NCI-H2171 (cell line): ENCODE measurements around the gene VTI1A.

Source experiments
- DNase-seq: peaks from one replicate; lab custom pipeline; 2025; lab: John Stamatoyannopoulos, UW

The VTI1A gene

DNA sequence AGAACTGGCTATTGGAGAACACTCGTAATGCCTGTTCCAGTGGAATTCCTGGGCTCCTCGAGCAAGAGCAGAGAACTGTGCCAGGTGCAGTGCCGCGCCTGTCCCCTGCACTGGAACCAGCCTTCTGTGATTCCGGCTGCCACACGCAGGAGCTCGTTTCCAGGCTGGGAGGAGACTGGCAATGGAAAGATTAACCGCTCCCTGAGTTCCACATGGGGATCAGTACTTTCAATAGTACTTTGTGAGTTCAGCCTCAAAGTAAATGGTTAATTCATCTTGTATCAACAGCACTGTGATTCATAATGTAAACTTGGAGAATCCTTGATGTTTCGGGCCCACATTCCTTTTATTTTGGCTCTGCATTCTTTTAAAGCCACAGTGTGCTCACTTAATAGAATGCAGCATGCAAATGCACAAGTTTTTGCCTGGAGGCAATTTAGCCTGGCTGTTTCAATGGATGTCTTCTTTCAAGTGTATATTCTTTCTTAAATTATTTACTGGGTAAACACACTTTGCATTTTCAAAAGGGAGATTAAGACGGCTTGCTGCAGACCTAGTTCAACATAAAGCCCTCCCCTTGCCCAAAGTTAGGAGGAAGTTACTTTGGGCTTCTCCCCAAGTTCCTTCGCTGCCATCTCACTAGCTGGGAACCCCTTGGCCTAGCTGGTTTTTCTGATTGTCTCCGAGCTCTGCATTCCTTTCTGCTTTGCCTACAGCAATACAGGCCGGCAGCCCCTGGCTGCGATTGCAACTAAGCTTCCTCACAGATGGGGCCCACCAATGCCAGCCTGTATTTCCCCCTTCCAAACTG, 364.9 kb downstream of the VTI1A start:
- DNase-seq, result no peak

DNA sequence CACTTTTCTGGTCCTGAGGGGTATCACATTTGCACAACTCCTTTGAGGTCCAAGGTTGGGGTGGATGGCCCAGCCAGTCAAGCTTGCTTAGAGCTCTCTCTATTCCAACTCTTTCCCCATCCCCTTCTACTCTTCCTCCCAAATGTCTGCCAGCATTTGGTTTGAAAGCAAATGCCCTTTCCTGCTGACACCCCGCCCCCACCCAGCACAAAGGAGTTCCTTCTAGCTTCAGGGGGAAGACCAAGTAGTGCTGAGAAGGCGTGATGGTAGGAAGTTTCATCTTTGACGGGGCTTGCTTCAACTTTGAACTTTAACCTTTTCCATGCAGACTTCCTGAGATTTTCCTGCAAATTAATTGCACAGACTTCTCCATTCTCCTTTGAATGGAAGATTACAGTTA, 365.6 kb downstream of the VTI1A start:
- no peak for DNase-seq

DNA sequence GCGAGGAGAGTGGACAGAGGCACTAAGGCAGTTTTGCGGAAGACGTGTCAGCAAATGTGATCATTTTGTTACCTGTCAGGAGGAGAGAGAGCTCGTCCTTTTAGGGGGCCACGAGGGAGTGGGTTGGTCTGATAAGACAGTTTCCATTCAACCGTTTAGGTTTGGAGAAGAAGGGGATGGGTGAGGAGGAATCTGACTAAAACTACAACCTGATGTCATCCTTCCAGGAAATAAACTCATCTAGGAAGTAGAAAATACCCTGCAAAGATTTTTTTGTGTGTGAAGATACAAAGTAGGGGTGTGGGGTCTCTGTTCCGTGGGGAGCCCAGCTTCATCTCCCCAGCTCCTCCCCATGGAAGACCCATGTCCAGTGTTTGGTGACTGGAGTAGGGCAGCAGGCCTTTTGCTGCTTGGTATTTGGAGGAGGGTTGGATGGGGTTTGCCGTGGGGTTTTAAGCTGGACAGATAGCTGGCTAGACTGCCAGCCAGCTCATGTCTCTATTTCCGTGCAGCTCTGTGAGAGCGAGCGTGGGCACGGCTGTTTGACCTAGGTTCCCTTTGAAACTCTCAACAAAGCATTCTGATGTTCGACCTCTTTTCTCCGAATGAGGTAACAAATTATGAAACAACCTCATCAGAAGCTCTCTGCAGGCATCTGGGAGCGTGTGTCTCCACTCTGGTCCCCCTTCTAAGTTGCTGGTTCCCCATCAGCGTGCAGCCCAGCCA, 367.0 kb downstream of the VTI1A start:
- no peak for DNase-seq

DNA sequence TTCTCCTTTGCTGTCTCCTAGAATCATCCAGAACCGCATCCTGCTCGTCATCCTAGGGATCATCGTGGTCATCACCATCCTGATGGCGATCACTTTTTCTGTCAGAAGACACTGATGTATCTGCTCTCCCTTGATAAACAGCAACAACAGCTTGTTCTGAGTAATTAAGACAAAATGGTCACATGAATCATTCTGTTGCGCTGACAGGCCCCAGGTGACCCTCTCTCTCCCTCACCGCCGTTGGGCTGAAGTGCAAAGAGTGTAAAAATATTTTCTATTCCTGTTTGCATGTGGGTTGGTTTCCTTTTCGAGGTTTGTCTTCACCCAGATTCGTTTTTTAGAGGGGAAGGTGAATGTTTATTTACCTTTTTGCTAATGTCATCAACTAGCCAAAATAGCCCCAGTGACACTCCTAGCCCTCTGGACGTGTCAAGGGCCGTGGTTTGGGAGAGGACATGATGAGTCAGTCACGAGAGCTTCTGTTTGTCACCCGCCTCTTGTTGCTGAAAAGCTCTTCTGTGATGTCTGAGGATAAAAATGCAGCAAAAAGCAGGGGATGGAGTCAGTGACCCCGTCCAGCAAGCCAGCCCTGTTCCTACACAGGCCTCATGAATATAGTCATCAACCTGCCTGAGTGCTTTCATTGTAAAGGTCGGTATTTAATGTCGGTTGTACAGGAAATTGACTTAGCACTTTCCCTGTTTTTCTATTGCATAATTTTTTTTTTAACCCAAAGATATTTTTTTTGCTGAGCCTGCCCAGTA, 368.4 kb downstream of the VTI1A start:
- DNase-seq, result no peak

DNA sequence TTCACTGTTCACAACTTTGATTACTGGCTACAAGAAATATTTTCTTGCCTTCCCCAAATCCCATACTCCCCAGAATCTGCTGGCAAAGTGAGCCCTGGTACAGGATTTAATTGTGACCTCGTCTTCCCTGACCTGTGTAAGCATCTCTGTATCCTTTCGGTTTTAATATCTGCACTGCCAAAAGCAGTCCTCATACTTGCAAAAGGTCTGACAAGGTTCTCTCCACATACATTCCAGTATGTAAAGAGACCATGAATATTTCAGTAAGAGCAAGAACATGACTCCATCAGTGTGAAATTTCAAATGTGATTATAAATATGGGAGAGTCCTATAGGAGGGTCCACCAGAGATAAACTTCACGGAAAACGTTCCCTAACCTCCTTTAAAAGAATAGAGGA, 369.0 kb downstream of the VTI1A start:
- DNase-seq, result no peak

DNA sequence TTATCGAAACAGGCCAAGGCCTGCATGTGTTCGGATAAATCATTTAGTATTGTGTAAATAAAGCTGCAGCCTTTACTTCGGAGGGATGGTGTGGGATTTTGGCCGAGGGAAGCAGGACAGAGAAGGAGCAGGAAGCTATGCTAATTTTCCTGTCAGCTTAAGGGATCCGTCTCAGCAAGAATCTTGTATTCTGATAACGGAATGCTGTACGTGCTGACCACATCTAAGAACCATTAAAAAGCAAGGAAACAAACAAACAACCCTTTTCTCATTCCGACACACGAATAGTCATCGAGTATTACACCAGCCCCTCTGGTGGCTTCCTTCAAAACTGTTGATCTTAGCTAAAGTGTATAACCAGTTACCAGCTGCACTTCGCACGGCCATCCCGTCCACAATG, 369.9 kb downstream of the VTI1A start:
- DNase-seq, result no peak

DNA sequence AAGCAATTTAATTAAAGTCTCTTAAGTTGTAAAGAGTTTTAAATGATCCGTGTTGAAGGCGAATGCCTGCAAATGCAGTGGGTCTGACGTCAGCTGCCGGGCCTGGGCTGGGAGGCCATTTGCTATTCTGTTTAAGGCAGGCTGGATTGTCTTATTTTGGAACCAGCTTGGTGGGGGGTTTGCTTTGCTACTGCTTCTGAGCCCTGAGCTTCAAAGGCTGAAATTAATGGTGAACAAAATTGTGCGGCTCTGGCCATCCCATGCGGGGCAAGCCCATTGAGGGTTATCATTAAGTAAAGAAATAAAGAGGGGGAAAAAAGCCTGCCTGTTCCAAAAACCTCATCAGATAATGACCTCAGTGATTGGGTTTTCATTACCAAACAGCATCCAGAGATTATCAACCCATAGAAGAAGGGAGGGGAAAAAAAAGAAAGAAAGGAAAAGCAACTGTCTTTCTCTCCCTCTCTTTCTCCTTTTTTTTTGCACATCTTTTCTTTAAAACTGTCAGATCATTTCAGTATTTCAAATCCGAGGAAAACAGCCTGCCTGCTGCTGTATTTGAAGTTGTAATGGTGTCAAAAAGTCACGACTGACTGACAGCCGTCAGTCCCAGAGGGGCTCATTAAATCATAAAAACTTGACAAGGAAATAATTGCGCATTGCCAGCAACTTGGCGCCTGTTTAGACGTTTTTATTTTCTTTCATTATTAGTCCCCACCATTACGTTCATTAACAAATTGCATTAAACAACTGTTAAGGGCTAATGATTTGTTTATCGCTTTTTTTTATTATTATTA, 371.2 kb downstream of the VTI1A start:
- no peak for DNase-seq

DNA sequence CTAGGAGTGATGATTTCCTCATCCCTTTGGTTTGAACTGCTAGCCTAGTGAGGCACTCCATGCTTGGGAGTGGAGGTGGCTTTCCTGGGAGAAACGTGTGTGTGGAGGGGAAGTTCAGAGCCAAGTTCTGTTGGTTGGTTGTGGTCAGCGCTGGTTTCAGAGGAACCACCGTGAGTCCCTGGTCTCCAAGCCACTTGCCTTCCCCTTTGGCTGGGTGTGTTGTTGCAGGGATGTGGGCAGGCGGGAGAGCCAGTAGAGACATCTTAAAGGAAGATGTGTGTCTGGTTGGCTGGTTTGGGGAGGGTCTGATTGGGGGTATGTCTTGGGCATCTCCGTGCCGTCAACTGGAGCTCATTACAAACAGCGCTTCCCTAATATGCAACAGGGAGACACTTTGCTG, 372.2 kb downstream of the VTI1A start:
- no peak for DNase-seq

DNA sequence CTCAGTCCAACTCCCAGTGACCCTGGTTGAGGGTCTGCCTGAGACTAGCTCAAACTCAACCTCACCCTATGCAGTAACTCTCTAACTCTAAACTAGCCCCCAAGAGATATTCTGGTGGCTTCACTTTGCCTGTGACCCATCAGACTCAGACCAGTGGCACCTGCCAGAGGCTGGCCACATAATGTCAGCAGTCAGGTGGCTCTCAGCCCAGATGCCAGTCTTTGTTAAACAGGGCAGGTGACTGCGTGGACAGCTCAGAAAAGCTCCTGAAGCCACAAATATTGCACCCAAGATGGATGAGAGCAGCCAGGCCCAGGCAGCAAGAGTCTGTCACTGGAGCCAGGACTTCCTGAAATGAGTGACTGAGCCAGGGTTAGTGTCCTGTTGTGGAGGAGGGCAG, 373.3 kb downstream of the VTI1A start:
- DNase-seq, result no peak

DNA sequence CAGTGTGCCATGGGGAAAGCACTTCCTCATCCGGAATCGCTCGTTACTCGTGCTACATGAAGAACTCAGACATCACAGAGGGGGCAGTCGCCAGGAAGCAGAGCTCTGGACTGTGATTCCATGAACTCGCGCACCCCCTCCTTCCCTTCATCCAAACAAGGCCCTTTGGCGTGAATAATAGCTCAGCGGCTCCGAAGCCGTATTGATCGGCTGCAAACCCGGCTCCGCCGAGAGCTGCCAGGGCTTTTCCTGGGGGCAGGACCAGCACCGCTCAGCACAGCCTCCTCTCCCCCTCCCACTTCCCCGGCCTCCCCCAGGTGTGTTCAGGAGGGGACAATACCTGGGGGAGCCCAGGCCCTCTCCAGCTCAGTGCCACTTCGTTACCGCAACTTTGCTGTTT, 374.0 kb downstream of the VTI1A start:
- no peak for DNase-seq

DNA sequence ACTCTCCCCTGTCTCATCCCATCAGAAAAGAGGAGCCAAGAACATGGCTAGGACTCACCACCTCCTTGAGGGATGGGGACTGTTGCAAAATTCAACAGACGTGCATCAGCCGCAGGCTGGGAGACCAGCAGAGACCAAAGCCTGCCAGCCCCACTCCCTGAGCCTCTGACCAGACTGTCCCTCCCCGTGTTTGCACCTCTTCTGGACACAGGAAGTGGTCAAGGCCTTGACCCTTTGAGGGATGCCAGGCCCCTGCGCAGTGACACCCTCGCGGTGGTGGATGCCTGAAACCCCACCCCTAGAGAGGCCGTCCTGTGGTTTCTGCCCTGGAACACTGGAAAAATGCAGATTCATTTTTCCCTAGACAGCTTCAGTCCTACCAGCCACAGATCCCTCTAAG, 374.6 kb downstream of the VTI1A start:
- no peak for DNase-seq

DNA sequence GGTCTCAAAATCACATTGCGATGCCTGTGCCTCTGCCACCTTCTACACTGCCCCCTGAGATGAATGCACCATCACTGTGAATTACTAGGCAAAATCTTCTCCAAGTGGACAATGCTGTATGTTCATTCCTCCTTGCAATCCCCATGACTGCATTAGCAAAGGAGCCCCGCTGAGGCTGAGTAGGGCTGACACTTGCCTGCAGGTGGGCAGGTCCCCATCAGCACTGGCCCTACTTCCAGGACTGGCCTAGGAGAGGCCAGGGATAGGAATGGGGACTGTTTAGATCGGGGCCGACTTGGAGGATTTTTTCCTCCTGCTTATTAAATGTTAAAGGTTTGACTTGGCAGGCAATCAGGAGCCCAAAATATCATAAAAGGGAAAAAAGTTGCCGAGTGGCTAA, 376.0 kb downstream of the VTI1A start:
- DNase-seq, result no peak

DNA sequence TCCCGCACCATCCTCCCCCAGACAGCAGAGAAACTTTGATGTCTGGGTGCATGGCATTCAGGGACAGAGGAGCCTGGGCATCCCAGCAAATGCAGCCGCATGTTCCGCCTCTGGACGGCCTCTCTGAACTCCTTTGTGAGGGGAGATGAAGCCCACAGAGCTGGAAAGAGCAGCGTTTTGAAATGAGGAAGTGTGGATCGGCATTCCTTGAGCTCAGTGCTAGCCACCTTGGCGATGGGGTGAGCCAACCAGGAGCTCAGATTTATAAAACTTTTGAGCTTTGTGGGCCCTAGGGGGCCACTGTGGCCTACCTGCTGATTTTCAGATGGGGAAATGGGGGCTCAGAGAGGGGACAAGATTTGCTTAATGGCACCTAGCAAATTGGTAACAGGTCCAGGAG, 376.6 kb downstream of the VTI1A start:
- no peak for DNase-seq

DNA sequence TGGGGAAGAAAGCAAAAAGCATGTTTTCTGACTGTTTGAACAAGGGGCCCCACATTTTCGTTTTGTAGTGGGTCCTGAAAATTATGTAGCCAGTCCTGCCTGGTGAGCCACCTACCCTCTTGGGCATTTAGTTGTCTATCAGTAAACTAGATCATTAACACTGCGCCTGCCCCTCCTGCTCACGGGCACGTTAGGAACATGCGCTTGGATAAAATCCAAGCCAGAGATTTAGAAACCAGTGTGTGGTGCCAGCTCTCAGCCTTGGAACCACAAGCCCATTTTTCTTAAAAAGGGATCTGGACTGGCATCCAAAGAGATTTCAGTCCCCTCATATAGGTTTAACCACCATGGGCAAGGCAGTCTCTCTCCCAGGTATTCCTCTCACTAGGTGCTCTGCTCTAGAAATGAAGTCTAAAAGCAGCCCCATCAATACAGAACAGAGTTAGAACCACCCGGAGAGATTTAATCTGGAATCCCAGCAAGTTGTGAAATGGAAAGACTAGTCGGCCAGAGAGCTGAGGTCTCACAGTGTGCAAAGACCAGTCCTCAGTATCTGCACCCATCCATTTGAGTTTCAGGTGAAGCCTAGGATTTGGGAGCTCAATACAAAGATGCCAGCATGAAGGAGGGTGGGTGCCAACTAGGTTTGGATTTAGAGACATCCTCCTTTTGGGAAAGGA, 379.1 kb downstream of the VTI1A start:
- DNase-seq, result no peak

DNA sequence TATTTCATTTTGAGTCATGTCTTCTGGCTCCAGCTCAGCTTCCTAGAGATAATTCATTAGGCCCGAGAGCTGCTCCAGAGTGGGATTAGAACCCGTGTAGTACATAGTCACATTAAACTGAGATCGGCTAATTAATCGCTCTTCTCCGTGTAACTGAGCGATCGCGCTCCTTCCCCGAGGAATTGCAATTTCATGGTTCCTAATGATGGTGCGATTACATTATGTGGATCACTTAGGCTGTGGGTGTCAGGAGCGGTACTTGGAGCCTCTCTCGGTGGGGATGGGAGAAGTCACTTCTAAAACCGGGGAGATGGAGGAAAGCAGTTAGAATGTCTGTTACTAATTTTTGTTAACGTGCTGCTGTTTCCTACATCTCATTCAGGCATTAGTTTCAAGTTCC, 380.1 kb downstream of the VTI1A start:
- no peak for DNase-seq

DNA sequence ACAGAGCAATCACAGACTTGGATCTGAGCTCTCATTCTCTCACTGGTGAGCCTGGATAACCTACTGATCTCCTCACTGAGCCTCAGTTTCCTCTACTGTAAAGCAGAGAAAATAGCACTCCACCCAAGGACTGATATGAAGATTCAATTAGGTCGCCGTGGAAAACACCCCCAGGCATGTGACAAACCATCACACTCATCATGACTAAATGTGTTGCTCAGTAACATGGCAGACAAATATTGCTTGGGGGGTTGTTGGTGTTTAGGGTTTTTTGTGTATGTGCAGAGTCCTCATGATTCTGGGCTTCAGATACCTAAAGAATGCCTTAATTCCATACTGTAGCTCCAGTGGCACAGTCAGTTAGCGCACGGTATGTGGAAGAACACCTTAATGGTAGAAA, 380.9 kb downstream of the VTI1A start:
- DNase-seq, result no peak

DNA sequence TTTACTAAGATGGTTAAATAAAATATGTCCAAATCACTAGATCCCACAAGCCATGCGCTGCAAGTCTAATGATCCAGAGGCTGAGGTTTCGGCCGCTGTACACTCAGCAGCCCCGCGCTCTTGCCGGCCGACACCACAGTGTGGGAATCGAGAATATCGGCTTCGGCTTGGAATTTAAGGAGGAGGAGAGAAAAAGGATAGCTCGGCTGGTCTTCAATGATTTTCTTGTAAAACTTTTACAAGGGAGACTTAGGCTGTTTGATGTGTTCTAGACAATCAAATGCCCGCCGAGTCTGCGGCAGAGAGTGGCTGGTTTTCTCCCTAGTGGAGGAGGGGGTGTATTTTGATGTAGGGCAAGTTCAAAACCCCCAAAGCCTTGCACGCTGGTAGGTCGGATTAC, 384.8 kb downstream of the VTI1A start:
- DNase-seq, result no peak

DNA sequence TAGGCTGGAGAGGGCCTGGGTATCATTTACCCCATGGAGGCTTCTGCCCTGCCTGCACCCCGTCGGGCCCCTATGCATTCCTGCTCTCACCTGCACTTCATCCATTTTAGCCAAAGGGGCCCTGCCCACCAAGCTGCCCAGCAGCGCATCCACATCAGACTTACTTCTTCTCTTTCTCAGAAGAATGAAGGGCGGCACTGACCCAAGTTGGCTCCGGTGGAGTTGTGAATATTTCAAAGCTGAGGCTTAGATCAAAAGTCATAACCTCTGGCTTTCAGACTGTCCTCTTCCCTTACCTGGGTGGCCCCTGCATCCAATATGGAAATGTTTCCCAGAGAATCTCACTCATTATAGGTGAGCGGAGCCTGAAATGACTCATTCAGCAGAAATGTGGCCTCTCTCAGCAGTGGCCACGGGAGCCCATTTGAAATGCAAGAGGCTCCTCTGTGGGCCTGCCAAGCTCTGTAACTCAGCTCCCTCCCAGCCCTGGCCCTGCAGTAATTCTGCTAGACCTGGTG, 385.4 kb downstream of the VTI1A start:
- no peak for DNase-seq

DNA sequence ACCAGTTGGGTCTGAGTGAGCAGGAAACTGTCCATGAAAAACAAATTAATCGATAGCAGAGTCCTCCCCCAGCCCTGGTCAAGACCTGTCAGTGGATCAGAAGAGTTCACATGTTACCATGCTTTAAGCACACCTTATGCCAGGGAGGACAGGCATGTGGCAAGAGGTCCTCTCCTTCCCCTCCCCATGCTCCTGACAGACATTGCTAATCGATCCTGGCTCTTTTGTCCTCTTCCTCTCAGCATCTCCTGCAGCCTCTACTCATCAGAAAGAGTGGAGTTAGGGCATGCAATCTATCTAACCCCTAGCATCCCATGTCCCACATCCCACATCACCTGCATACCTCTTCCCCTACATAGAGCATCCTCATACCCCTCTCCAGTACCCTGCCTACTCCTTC, 385.9 kb downstream of the VTI1A start:
- DNase-seq, result no peak

DNA sequence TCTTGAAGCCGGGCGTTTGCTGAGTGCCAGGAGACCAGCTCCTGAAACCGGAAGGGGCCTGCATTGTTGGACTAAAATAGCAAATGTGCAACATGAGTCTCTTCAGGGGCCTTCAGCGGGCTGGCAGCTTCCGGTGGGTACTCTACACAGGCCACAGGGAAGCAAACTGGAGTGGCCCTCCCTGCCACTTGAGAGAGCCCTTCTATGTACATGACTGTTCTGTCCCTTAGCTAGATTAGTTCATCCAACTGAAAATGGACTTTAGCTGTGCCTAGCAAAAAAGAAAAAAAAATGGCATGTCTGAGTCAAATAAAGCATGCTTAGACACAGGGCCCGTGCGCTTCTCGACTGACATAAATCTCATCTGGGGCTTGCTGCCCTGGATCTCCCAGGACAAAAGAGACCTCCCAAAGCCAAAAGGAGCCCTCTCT, 387.8 kb downstream of the VTI1A start:
- DNase-seq, result no peak

DNA sequence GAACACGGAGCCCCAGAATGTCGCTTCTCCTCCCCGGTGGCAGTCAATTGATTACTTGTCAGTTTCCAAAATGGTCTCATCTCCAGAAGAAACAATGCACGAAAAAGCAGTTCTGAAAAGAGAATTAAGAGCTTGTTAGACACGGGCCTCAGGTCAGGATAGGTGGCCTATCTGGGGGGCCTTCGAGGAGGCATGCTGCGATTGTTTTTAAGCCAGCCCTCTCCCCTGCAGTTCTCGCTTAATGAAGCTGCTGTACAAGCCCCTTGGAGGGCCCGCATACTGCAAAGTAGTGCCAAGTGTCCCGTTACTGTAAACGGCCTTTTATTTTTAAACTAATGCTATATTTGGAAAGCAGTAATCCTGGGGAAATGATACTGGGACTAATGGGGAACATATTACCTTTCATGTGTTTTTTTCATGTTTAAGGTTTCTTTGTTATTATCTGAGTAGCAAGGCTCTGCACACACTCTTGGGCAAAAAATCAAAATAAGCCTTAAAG, 388.3 kb downstream of the VTI1A start:
- no peak for DNase-seq
